ENCODE measurements around the gene SNX20. TPM values are rescaled to one million over a fixed set of nuclear protein-coding genes. Genes with fewer than 3 reads are reported as not detected.

Gene SNX20
- total and polyA plus RNA-seq, 2 experiments from 2014 or later = not detected

- Histone ChIP-seq H3K4me1 (ENCODE audit: insufficient read depth) (peaks cover 9% of the 10 kb centered on the region; the same call in 1 of the 2 replicates), H3K36me3 (ENCODE audit: insufficient read depth) (no peaks in the 10 kb centered on the region), H3K4me3 (no peak overlapping the region), H3K9me2 (ENCODE audit: insufficient read depth) (no peaks in the 10 kb centered on the region), H2AFZ (no peak overlapping the region), H3K27me3 (ENCODE audit: insufficient read depth) (no peaks in the 10 kb centered on the region), H3K79me2 (replicated peaks; ENCODE audit: insufficient read depth) (no peaks in the 10 kb centered on the region), H3K4me2 (no peak overlapping the region), H3F3A (replicated peaks; ENCODE audit: low read depth) (no peaks in the 10 kb centered on the region), H3K27ac (ENCODE audit: low read depth) (no peak overlapping the region), H4K20me1 (replicated peaks; ENCODE audit: insufficient read depth) (no peaks in the 10 kb centered on the region)
- Mint-ChIP-seq H3K27ac (no peak overlapping the region), H3K4me3 (no peak overlapping the region), H3K4me1 (peaks cover 16% of the 10 kb centered on the region), H3K9me3 (no peaks in the 10 kb centered on the region), H3K27me3 (ENCODE audit: insufficient read depth, low read depth, poor library complexity) (peaks cover 5% of the 10 kb centered on the region), H3K36me3 (ENCODE audit: low read depth) (no peaks in the 10 kb centered on the region; the same call in 2 of the 3 replicates)
- DNase-seq (ENCODE audit: low spot score) = no peak
- no peak for TF ChIP-seq STAT1 (IDR thresholded peaks at IDR 0.05; ENCODE audit: unreplicated experiment)
- no peak for TF ChIP-seq ZNF114 (CRISPR knock-in tag; IDR thresholded peaks at IDR 0.05)
- no peak for TF ChIP-seq CREB1 (CRISPR knock-in tag; IDR thresholded peaks at IDR 0.05; ENCODE audit: low read depth)
- TF ChIP-seq, protein P1, sequence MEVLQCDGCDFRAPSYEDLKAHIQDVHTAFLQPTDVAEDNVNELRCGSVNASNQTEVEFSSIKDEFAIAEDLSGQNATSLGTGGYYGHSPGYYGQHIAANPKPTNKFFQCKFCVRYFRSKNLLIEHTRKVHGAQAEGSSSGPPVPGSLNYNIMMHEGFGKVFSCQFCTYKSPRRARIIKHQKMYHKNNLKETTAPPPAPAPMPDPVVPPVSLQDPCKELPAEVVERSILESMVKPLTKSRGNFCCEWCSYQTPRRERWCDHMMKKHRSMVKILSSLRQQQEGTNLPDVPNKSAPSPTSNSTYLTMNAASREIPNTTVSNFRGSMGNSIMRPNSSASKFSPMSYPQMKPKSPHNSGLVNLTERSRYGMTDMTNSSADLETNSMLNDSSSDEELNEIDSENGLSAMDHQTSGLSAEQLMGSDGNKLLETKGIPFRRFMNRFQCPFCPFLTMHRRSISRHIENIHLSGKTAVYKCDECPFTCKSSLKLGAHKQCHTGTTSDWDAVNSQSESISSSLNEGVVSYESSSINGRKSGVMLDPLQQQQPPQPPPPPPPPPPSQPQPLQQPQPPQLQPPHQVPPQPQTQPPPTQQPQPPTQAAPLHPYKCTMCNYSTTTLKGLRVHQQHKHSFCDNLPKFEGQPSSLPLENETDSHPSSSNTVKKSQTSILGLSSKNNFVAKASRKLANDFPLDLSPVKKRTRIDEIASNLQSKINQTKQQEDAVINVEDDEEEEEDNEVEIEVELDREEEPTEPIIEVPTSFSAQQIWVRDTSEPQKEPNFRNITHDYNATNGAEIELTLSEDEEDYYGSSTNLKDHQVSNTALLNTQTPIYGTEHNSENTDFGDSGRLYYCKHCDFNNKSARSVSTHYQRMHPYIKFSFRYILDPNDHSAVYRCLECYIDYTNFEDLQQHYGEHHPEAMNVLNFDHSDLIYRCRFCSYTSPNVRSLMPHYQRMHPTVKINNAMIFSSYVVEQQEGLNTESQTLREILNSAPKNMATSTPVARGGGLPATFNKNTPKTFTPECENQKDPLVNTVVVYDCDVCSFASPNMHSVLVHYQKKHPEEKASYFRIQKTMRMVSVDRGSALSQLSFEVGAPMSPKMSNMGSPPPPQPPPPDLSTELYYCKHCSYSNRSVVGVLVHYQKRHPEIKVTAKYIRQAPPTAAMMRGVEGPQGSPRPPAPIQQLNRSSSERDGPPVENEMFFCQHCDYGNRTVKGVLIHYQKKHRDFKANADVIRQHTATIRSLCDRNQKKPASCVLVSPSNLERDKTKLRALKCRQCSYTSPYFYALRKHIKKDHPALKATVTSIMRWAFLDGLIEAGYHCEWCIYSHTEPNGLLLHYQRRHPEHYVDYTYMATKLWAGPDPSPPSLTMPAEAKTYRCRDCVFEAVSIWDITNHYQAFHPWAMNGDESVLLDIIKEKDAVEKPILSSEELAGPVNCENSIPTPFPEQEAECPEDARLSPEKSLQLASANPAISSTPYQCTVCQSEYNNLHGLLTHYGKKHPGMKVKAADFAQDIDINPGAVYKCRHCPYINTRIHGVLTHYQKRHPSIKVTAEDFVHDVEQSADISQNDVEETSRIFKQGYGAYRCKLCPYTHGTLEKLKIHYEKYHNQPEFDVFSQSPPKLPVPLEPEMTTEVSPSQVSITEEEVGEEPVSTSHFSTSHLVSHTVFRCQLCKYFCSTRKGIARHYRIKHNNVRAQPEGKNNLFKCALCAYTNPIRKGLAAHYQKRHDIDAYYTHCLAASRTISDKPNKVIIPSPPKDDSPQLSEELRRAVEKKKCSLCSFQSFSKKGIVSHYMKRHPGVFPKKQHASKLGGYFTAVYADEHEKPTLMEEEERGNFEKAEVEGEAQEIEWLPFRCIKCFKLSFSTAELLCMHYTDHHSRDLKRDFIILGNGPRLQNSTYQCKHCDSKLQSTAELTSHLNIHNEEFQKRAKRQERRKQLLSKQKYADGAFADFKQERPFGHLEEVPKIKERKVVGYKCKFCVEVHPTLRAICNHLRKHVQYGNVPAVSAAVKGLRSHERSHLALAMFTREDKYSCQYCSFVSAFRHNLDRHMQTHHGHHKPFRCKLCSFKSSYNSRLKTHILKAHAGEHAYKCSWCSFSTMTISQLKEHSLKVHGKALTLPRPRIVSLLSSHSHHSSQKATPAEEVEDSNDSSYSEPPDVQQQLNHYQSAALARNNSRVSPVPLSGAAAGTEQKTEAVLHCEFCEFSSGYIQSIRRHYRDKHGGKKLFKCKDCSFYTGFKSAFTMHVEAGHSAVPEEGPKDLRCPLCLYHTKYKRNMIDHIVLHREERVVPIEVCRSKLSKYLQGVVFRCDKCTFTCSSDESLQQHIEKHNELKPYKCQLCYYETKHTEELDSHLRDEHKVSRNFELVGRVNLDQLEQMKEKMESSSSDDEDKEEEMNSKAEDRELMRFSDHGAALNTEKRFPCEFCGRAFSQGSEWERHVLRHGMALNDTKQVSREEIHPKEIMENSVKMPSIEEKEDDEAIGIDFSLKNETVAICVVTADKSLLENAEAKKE (CRISPR knock-in tag; IDR thresholded peaks at IDR 0.05) = no peak
- no peak for TF ChIP-seq NANOG (IDR thresholded peaks at IDR 0.05; ENCODE audit: borderline replicate concordance)
- no peak for TF ChIP-seq REST (IDR thresholded peaks at IDR 0.05; ENCODE audit: unreplicated experiment)
- no peak for TF ChIP-seq ETS1 (IDR thresholded peaks at IDR 0.05)
- TF ChIP-seq EZH2phosphoT487 (IDR thresholded peaks at IDR 0.05; ENCODE audit: unreplicated experiment) = no peak
- no peak for TF ChIP-seq EZH2 (IDR thresholded peaks at IDR 0.05; ENCODE audit: low read depth, unreplicated experiment)
- TF ChIP-seq JUNB (IDR thresholded peaks at IDR 0.05; ENCODE audit: unreplicated experiment) = no peak
- no peak for ATAC-seq
These were observed 37.9 kb downstream of the SNX20 start for GRCh38 chr16:50643192-50643591.

Data from GM23338 (cell line).